ENCODE results near the gene CCDC88C. TPM values are rescaled to one million over a fixed set of nuclear protein-coding genes. Genes with fewer than 3 reads are reported as not detected.
A peak's percentile ranks its signal among the peaks of the same experiment; 100 is the strongest.

CCDC88C gene
- total RNA-seq, 1 donor from 2014 or later = 39.3 TPM

DNA sequence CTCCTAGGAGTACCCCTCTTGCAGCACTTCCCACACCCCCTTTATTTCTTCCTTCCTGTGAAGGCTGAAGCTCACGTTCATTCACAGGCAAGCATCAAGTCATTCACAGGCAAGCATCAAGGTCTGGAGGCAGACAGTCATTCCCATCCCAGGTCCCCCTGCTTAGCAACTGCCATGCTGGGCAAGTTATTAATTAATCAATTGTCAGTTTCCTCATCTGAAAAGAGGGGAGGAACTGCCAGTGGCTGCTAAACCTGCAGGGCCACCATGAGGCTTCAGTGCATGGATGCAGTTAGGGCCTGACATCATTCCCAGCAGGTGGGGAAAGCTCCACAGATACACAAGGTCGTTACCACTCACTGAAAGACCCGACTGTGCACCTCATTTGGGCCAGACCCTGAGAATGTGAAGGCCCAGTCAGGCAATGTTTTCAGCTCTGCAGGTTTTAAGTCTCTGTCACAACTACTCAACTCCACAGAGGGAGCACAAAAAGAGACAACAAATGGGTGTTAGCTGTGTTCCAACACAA, 88.1 kb downstream of the CCDC88C start:
- Mint-ChIP-seq H3K9me3 (no peaks in the 10 kb centered on the region), H3K27me3 (no peaks in the 10 kb centered on the region), H3K36me3 (no peaks in the 10 kb centered on the region), H3K4me3 (no peak overlapping the region), H3K27ac (peak overlapping the region; percentile 31), H3K4me1 (ENCODE audit: unreplicated experiment) (peaks cover 36% of the 10 kb centered on the region)
- TF ChIP-seq, protein P1, sequence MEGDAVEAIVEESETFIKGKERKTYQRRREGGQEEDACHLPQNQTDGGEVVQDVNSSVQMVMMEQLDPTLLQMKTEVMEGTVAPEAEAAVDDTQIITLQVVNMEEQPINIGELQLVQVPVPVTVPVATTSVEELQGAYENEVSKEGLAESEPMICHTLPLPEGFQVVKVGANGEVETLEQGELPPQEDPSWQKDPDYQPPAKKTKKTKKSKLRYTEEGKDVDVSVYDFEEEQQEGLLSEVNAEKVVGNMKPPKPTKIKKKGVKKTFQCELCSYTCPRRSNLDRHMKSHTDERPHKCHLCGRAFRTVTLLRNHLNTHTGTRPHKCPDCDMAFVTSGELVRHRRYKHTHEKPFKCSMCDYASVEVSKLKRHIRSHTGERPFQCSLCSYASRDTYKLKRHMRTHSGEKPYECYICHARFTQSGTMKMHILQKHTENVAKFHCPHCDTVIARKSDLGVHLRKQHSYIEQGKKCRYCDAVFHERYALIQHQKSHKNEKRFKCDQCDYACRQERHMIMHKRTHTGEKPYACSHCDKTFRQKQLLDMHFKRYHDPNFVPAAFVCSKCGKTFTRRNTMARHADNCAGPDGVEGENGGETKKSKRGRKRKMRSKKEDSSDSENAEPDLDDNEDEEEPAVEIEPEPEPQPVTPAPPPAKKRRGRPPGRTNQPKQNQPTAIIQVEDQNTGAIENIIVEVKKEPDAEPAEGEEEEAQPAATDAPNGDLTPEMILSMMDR (conservative IDR thresholded peaks at IDR 0.05) = no peak
- DNase-seq (ENCODE audit: extremely low spot score, unreplicated experiment) = no peak

DNA sequence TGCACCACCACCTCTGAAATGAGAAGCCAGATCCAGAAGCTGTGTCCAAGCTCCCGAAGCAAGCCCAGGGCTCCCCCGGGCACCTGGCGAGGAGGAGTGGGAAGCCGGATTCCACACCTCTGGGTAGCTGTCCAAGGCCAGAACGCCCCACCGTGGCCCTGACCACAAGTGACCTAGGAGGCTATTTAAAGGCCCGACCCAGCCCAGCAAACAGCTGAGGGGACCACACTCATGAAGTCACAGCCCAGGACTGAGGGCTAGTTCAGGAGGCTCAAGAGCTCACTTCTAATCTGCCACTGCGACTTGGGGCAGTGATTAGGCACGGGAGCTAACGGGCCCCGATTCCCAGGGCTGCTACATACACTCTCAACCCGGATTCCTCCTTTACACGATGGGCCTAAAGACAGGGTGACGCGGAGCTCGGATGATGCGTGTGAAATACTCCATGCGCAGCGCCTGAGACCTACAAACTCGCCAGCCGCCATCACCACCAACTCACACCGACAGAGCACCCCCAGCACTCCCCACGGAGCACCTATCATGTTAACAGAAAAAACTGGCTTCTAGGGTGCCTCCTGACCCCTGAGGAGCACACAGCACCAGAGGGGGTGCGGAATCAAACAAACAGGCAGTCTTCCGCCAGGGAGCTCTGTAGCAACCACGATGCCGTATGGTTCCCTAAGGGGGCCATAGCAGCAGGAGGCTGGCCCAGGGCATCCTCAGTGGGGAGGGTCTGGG, 89.1 kb downstream of the CCDC88C start:
- Mint-ChIP-seq H3K27ac (no peak overlapping the region), H3K4me3 (no peak overlapping the region), H3K4me1 (ENCODE audit: unreplicated experiment) (peaks cover 41% of the 10 kb centered on the region), H3K36me3 (peaks cover 4% of the 10 kb centered on the region), H3K27me3 (no peaks in the 10 kb centered on the region), H3K9me3 (no peaks in the 10 kb centered on the region)
- TF ChIP-seq, protein P1 (conservative IDR thresholded peaks at IDR 0.05) = no peak
- DNase-seq (ENCODE audit: extremely low spot score, unreplicated experiment) = no peak

DNA sequence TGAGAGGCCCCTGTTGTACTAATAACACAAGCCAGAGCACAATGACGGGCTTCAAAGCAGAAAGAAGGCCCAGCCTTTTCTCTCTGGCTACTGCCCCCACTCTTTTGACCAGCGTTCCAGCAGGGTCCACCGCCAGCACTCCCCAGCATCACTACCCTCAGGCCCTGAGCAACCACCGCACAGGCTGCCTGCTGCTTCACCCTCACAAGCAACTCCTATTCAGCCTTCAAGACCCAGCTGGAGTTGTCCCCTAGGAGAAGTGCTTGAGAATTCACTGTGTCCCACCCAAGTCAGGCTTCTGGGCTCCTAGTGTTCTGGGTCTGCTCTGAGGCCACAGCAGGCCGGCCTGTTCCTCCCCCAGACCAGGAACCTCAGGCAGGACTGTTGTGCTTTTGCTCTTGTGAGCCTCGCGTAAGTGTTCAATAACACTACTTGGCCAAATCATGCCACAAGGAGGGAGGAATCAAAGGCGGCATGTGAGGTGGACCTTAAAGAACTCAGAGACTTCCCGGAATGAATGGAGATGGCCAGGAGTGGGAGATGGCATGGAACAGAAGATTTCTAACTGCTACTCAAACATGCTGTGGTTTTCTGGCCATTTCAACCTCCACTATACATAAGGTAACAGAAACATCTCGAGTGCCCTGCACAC, 89.8 kb downstream of the CCDC88C start:
- no peak overlapping the region for H3K27ac Mint-ChIP-seq
- no peaks in the 10 kb centered on the region for H3K27me3 Mint-ChIP-seq
- H3K4me1 Mint-ChIP-seq (ENCODE audit: unreplicated experiment) = peaks cover 43% of the 10 kb centered on the region
- TF ChIP-seq, protein P1 (conservative IDR thresholded peaks at IDR 0.05) = no peak
- DNase-seq (ENCODE audit: extremely low spot score, unreplicated experiment) = no peak
- no peak overlapping the region for H3K4me3 Mint-ChIP-seq
- H3K9me3 Mint-ChIP-seq = no peaks in the 10 kb centered on the region
- peaks cover 6% of the 10 kb centered on the region for H3K36me3 Mint-ChIP-seq

DNA sequence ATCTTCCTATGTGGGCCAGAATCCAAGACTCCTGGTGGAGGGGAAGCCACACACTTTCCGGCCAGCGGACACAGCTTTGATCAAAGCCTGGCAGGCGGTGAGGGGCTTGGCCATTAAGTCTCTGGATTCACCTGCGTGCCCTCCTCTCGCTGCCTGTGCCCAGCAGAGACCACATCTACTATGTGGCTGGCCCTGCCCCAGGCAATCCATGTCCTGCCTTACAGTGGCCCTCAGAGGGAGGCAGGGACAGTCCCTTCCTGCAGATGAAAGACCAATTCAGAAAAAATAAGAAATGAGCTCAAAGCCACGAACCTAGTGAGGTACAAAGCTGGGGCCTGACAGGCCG, 90.4 kb downstream of the CCDC88C start:
- no peaks in the 10 kb centered on the region for H3K9me3 Mint-ChIP-seq
- H3K27me3 Mint-ChIP-seq = no peaks in the 10 kb centered on the region
- peaks cover 37% of the 10 kb centered on the region for H3K4me1 Mint-ChIP-seq (ENCODE audit: unreplicated experiment)
- TF ChIP-seq, protein P1 (conservative IDR thresholded peaks at IDR 0.05) = no peak
- peaks cover 6% of the 10 kb centered on the region for H3K36me3 Mint-ChIP-seq
- H3K27ac Mint-ChIP-seq = peak overlapping the region; percentile 31
- no peak for DNase-seq (ENCODE audit: extremely low spot score, unreplicated experiment)
- H3K4me3 Mint-ChIP-seq = no peak overlapping the region

DNA sequence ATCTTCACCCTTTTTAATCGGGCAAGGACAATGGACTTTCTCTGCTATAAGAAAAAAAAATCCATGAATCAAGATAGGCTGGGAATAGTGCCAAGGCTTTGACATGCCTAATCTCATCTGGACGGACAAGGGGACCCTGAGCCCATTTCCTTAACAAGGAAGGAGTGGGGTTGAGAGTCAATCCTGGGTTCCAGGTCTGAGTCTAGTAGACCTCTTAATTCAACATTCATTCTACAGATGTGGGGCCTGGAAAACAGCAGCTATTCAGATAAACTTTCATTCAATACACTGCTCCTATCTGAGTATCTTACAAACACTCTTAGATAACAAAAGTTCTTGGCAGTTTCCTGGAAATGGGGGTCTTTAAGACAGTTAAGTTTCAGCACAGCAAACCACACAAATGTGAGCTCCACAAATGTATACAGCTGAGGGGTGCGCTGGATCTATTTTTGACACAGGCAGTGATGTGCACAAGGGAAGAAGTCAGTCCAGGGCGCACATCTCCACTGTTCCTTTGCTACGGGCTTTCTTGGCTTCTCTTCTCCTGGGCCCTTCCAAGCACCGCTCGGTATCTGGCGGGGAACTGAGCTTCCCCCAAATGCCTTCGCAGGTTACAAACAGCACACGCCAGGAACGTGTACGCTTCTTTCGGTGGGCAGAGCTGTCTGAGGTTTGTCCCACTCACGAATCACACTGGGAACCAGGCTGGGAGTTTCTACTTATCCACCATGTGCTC, 90.9 kb downstream of the CCDC88C start:
- Mint-ChIP-seq H3K9me3 (no peaks in the 10 kb centered on the region), H3K4me3 (no peak overlapping the region)

More for the DNA sequence above, 90.9 kb downstream of the CCDC88C start:
- peaks cover 6% of the 10 kb centered on the region for H3K36me3 Mint-ChIP-seq
- TF ChIP-seq, protein P1 (conservative IDR thresholded peaks at IDR 0.05) = no peak
- peaks cover 32% of the 10 kb centered on the region for H3K4me1 Mint-ChIP-seq (ENCODE audit: unreplicated experiment)
- peak overlapping the region; percentile 31 for H3K27ac Mint-ChIP-seq
- DNase-seq (ENCODE audit: extremely low spot score, unreplicated experiment) = no peak
- H3K27me3 Mint-ChIP-seq = no peaks in the 10 kb centered on the region

Measured in type B pancreatic cell (in vitro differentiated cells).